Activated B cell treated with CpG ODN at 0.5 μM for 24 hours (primary cell): ENCODE data around the gene ADGRL1. TPM values are rescaled to one million over a fixed set of nuclear protein-coding genes. Genes with fewer than 3 reads are reported as not detected.
"Not testable (repeated sequence)": the region's sequence is repeated elsewhere in the genome, so short reads cannot be mapped to it uniquely, and the experiment has no call there.

ENCODE experiments used
- ATAC-seq: fragments of 200-7000 bp; cut with Tn5 transposase; one replicate; pipeline ENCODE4 v1.10.0; 2021; ENCODE audit warnings: low read depth, mild to moderate bottlenecking, moderate library complexity
- CTCF ChIA-PET: fragments of 350-600 bp; sonication (Branson Sonifier 250); formaldehyde crosslinking; loops from one replicate; lab custom pipeline; 2021; ENCODE audit warnings: antibody characterized with exemption; lab: Charles Lee
- POLR2A ChIA-PET: fragments of 350-600 bp; sonication (Branson Sonifier 250); formaldehyde crosslinking; loops from one replicate; lab custom pipeline; 2021; ENCODE audit warnings: antibody characterized with exemption; lab: Charles Lee
- DNase-seq: peaks from one replicate; pipeline ENCODE4 v3.0.0; 2022
- H3K27ac Mint-ChIP-seq: one replicate; pipeline ENCODE4 v1.8.0; 2020; ENCODE audit warnings: mixed read lengths
- H3K27me3 Mint-ChIP-seq: one replicate; pipeline ENCODE4 v1.8.0; 2021; ENCODE audit warnings: mixed read lengths
- H3K36me3 Mint-ChIP-seq: one replicate; pipeline ENCODE4 v1.8.0; 2021; ENCODE audit warnings: low read depth, mixed read lengths
- H3K4me1 Mint-ChIP-seq: one replicate; pipeline ENCODE4 v1.8.0; 2021; ENCODE audit warnings: mixed read lengths
- H3K4me3 Mint-ChIP-seq: one replicate; pipeline ENCODE4 v1.8.0; 2020; ENCODE audit warnings: mild to moderate bottlenecking, mixed read lengths
- H3K9me3 Mint-ChIP-seq: one replicate; pipeline ENCODE4 v1.8.0; 2020; ENCODE audit warnings: mixed read lengths
- intact Hi-C: fragments of 100-400 bp; cut with micrococcal nuclease; formaldehyde crosslinking; loops from one replicate; pipeline ENCODE4 v1.15.1; 2024
- total RNA-seq: library from RNA; stranded (reverse); gene quantifications from 2 replicates; pipeline ENCODE4 v1.2.3, GENCODE V29; 2022
- TF ChIP-seq, protein P1 (sequence below): fragments of 200-600 bp; IDR thresholded peaks from one replicate; pipeline ENCODE4 v1.8.0; 2022; ENCODE audit warnings: antibody characterized with exemption, mild to moderate bottlenecking

Gene ADGRL1
- total RNA-seq, 1 donor from 2014 or later, result 1.4 TPM

DNA sequence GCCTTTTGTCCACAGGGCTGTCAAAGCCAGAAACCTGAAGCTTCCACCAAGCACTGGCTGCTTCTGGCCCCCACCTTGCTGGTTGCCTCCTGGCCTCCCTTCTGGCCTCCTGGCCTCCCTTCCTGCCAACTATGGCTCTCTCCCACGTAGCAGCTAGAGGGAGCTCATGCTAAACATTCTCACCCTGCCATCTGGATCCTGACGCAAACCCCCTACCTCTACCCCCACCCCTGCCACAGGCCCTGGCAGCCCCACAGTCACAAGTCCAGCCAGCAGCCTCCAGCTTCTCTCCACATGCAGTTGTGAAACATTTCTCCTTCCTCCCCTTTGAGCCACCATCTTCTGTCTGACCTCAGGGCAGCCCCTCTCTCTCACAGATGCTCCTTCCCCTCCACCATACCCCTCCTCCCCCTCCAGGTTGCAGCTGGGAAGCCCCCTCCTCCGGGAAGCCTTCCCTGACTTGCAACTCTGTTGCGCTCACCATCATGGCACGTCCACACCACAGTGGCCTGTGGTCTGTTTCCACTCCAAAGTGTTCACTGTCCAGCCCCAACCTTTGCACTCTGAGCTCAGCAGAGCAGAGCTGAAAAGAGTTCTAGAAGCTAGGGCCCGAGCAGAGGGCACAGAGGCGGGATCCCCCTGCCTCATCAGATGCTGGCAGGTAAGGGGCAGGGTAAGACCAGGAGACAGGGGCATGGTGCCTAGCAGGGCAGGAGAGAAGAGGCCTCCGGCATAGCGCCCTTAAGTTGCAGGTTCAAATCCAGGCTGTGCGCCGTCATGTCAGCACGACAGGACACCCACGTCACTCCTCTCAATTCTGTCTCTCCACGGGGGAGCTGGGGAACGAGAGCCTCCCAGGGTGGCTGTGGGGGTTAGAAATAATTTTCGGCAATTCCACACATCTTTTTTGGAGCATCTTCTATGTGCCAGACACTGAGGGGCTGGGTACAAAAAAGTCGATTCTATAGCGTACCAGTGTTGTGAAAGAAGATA lies 7.3 kb downstream of the ADGRL1 start:
- Mint-ChIP-seq H3K4me1 (peaks cover 10% of the 10 kb centered on the region), H3K27me3 (peaks cover 5% of the 10 kb centered on the region), H3K27ac (no peak overlapping the region), H3K9me3 (no peaks in the 10 kb centered on the region), H3K4me3 (no peak overlapping the region), H3K36me3 (no peaks in the 10 kb centered on the region)
- no peak for DNase-seq
- intact Hi-C loops, result no loop called here
- ChIA-PET POLR2A (no interaction called here), CTCF (interaction anchor here (6.6 kb wide), 1 partner anchor 149 kb away, joined by 42 read pairs; no protein-coding TSS in a partner anchor)
- TF ChIP-seq, protein P1, sequence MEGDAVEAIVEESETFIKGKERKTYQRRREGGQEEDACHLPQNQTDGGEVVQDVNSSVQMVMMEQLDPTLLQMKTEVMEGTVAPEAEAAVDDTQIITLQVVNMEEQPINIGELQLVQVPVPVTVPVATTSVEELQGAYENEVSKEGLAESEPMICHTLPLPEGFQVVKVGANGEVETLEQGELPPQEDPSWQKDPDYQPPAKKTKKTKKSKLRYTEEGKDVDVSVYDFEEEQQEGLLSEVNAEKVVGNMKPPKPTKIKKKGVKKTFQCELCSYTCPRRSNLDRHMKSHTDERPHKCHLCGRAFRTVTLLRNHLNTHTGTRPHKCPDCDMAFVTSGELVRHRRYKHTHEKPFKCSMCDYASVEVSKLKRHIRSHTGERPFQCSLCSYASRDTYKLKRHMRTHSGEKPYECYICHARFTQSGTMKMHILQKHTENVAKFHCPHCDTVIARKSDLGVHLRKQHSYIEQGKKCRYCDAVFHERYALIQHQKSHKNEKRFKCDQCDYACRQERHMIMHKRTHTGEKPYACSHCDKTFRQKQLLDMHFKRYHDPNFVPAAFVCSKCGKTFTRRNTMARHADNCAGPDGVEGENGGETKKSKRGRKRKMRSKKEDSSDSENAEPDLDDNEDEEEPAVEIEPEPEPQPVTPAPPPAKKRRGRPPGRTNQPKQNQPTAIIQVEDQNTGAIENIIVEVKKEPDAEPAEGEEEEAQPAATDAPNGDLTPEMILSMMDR, result no peak
- no peak for ATAC-seq

DNA sequence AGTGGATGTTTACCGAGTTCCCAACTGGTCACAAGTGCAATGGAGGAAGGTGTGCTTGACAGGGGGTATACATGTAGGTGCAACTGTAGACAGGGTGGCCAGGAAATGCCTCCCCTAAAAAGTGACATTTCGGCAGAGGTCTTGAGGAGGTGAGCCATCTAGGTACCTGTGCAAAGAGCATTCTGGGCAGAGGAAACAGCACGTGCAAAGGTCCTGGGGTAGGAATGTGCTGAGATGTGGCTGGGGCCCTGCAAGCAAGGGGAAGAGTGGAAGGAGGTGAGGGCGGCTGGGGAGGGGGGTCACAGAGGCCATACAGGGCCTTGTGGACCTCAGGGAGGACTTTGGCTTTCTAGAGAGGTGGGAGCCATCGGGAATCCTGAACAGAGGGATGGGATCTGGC lies 8.1 kb downstream of the ADGRL1 start:
- peaks cover 10% of the 10 kb centered on the region for H3K4me1 Mint-ChIP-seq
- no peak overlapping the region for H3K27ac Mint-ChIP-seq
- no peak overlapping the region for H3K4me3 Mint-ChIP-seq
- H3K9me3 Mint-ChIP-seq, result no peaks in the 10 kb centered on the region
- CTCF ChIA-PET, result interaction anchor here (6.6 kb wide), 1 partner anchor 150 kb away, joined by 42 read pairs; no protein-coding TSS in a partner anchor
- DNase-seq (no peak), ATAC-seq (no peak)
- POLR2A ChIA-PET, result no interaction called here
- TF ChIP-seq, protein P1, result no peak
- no peaks in the 10 kb centered on the region for H3K36me3 Mint-ChIP-seq
- intact Hi-C loops, result loop anchor here (2.0 kb wide), 2 partner anchors 61 to 317 kb away; partner anchors contain the start of gene ASF1B
- peaks cover 5% of the 10 kb centered on the region for H3K27me3 Mint-ChIP-seq

DNA sequence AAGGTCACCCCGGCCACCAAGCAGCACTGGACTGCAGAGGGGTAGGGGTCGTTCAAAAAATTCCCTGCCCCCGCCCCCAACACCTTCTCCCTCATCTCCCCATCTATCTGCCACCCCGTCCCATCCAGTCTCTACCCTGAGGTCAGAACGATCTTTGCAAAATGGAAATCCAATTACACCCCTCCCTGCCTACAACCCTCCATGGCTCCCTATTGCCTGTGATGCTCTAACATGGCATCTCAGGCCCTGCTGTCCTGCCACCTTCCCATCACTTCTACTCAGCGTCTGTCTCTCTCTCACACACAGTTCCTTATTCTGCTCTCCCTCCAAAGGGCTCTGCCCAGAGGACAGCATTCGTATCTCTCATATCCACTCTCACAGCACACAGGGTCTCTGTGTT lies 8.7 kb downstream of the ADGRL1 start:
- DNase-seq, H3K4me1 Mint-ChIP-seq, H3K4me3 Mint-ChIP-seq, H3K9me3 Mint-ChIP-seq, POLR2A ChIA-PET, H3K36me3 Mint-ChIP-seq, H3K27ac Mint-ChIP-seq, H3K27me3 Mint-ChIP-seq, ATAC-seq: not testable (repeated sequence)
- CTCF ChIA-PET, result interaction anchor here (6.6 kb wide), 1 partner anchor 151 kb away, joined by 42 read pairs; no protein-coding TSS in a partner anchor
- intact Hi-C loops, result loop anchor here (2.0 kb wide), 2 partner anchors 60 to 316 kb away; partner anchors contain the start of gene ASF1B

DNA sequence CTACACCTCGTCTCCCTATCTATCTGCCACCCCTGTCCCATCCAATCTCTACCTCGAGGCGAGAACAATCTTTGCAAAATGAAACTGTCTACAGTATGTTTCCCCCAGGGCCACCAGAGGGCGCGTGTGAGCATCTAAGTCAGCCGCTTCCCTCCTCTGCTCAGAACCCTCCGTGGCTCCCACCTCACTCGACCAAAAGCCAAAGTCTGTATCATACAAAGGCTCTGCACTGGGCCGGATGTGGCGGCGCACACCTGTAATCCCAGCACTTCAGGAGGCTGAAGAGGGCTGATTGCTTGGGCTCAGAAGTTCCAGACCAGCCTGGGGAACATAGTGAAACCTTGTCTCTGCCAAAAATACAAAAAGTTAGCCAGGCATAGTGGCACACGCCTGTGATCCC lies 9.9 kb downstream of the ADGRL1 start:
- H3K9me3 Mint-ChIP-seq, H3K36me3 Mint-ChIP-seq, H3K4me1 Mint-ChIP-seq, H3K27ac Mint-ChIP-seq, H3K27me3 Mint-ChIP-seq: not testable (repeated sequence)
- ChIA-PET POLR2A (interaction anchor here (0.6 kb wide), 2 partner anchors 222 to 289 kb away, joined by 3 to 5 read pairs; no protein-coding TSS in a partner anchor), CTCF (interaction anchor here (0.8 to 6.6 kb wide), 3 partner anchors 59 to 284 kb away, joined by 3 to 42 read pairs (median 3); partner anchors contain the start of gene ASF1B)
- DNase-seq, result peak; percentile 67
- H3K4me3 Mint-ChIP-seq, result peak overlapping the region; percentile 33
- intact Hi-C loops, result loop anchor here (1.0 to 2.0 kb wide), 6 partner anchors 59 to 315 kb away; partner anchors contain the start of gene ASF1B
- peak; percentile 84 for ATAC-seq

DNA sequence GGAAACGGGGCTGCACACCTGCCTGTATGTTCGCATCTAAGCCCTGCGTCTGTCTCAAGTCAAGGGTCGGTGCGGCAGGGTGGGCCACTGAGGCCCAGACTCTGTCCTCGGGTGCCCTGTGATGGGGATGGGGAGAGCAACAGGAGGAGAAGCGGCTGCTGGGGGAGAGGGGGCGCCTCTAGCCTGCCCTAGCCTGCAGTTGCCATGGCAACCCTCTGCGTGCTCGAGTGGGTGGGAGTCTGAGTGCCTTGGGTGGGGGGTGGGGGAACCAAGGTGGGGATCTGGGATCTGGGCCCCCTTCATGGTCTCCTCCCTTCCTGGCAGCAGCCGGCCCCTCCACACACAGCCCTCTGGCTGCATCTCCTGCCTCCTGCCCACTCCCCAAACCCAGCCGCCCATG lies 10.8 kb downstream of the ADGRL1 start:
- H3K9me3 Mint-ChIP-seq, H3K4me3 Mint-ChIP-seq, intact Hi-C loops, ATAC-seq, H3K27ac Mint-ChIP-seq, DNase-seq, H3K27me3 Mint-ChIP-seq, H3K4me1 Mint-ChIP-seq, H3K36me3 Mint-ChIP-seq: not testable (repeated sequence)
- CTCF ChIA-PET, result interaction anchor here (0.8 to 6.6 kb wide), 3 partner anchors 58 to 285 kb away, joined by 3 to 42 read pairs (median 3); partner anchors contain the start of gene ASF1B
- POLR2A ChIA-PET, result interaction anchor here (0.6 kb wide), 2 partner anchors 114 to 290 kb away, joined by 3 to 5 read pairs; no protein-coding TSS in a partner anchor

DNA sequence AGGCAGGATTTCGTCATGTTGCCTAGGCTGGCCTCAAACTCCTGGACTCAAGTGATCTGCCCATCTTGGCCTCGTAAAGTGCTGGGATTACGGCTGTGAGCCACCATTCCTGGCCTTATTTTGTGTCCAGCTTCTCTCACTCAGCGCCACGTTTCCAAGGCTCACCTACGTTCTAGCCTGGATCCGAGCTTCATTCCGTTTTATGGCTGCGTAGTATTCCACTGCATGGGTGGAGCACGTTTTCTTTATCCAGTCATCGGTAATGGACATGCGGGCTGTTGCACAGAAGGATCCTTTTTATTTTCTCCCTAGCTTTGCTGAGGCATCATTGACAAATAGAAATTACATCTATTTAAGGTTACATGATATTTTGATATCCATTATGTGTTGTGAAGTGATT lies 16.6 kb downstream of the ADGRL1 start:
- DNase-seq (no peak), ATAC-seq (no peak)
- ChIA-PET POLR2A (no interaction called here), CTCF (interaction anchor here (1.2 kb wide), 1 partner anchor 159 kb away, joined by 3 read pairs; no protein-coding TSS in a partner anchor)
- Mint-ChIP-seq H3K36me3 (no peaks in the 10 kb centered on the region), H3K4me3 (no peak overlapping the region), H3K27ac (no peak overlapping the region), H3K9me3 (no peaks in the 10 kb centered on the region), H3K27me3 (peaks cover 11% of the 10 kb centered on the region), H3K4me1 (no peaks in the 10 kb centered on the region)
- TF ChIP-seq, protein P1, result no peak
- intact Hi-C loops, result no loop called here

DNA sequence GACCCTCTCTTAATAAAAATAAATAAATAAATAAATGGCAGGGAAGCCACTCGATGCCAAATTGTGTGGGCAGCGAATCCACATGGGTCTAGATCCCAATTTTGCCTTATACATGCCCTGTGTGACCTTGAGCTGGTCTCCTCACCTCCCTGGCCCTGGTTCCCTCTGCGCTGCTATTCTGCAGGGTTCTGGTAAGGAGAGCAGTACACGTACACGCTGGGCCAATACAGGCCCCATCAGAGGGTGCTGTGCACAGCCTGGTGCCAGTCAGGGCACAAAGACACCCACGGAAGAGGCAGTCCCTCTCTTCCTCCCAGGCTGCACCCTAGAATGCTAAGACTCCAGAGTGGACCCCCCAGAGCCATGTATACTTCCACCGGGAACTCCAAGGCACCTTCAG lies 17.9 kb downstream of the ADGRL1 start:
- CTCF ChIA-PET, ATAC-seq, H3K4me1 Mint-ChIP-seq, POLR2A ChIA-PET, H3K36me3 Mint-ChIP-seq, H3K27ac Mint-ChIP-seq, intact Hi-C loops, H3K9me3 Mint-ChIP-seq, DNase-seq, H3K4me3 Mint-ChIP-seq: not testable (repeated sequence)
- peaks cover 11% of the 10 kb centered on the region for H3K27me3 Mint-ChIP-seq
